Adipose tissue (tissue), 3 donors: ENCODE measurements around the gene GPSM1. TPM values are rescaled to one million over a fixed set of nuclear protein-coding genes. Genes with fewer than 3 reads are reported as not detected.

ENCODE experiments used
- H3K27ac ChIP-seq: one replicate; pipeline ENCODE4 v1.5.1; 2013; ENCODE audit warnings: low read depth, low read length
- WGBS, 3 donors: extraction: QIAGEN DNeasy Blood & Tissue Kit; methylation state at CpG; one replicate each; pipeline ENCODE4 v1.1.7; 2013; 5-methylcytosine and 5-hydroxymethylcytosine counted together
- polyA plus RNA-seq, 3 donors: library from polyadenylated mRNA; stranded (reverse); fragments of 200-250 nt; gene quantifications; one replicate each; pipeline ENCODE4 v1.2.3, GENCODE V29; 2013
- donor health status: healthy with polysubstance abuse.
- donor health status: Bipolar disorder and iron deficiency.
- donor health status: healthy.

The GPSM1 gene
- polyA plus RNA-seq, 3 donors, result 5.8 to 14.9 (median 11.0) TPM

DNA sequence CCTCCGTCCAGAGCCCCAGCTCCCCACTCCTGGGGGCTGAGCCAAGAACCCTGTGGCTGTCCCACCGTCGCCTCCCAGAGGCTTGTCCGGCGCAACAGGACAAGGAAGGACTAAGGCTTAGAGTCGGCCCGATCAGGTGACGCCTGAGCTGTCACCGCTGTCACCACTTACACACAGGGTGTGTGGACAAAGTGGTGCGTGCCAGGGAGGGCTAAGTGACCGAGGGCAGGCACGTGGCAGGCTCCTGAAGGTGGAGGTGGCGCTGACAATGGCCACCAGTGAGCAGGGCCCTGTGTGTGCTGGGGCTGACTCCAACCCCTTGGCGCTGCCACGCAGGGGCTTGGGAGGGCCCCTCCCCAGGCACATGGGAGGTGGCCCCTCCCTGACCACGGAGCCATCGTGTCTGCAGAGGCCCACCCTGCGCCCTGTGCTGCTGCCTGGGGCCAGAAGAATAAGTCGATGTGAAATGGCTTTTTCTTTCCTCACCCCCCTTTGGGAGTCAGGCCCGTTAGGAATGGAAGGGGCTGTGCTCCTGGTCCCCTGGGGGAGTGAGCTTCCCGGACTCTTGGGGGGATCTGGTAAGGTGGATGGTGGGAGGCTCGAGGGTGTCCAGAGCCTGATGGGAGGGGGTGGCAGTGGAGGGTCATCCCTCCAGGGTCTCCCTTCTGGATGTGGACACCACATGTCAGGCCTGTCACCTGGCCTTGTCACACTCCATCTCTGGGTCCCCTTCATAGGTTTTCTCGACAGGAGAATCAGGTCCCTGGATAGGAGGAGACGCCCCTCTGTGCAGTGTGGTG is 2.6 kb upstream of the GPSM1 start:
- WGBS, 3 donors, result 66 to 75% (median 69%) methylated on average over 24 of the region's 24 CpGs
- no peak overlapping the region for H3K27ac ChIP-seq

DNA sequence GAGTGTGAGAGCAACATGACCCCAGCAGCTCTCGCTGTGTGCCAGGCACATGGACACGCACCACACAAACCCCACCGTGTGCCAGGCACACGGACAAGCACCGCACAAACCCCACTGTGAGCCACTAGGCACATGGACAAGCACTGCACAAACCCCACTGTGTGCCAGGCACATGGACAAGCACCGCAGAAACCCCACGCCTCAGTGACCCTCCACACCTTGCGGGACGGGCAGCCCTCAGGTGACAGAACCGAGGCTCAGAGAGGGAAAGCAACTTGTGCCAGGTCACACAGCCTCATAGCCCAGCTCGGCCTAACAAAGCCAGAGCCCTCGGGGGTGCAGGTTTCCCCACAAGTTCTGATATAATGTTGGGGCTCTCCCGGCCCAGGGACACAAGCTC is 2.0 kb upstream of the GPSM1 start:
- 90 to 92% (median 92%) methylated on average over 13 of the region's 13 CpGs for WGBS, 3 donors
- no peak overlapping the region for H3K27ac ChIP-seq

- no peak overlapping the region for H3K27ac ChIP-seq
- 29 to 67% (median 36%) methylated on average over 26 to 28 of the region's 28 CpGs for WGBS, 3 donors
Observed at GRCh38 chr9:136326061-136326760, 1.1 kb upstream of the GPSM1 start.

DNA sequence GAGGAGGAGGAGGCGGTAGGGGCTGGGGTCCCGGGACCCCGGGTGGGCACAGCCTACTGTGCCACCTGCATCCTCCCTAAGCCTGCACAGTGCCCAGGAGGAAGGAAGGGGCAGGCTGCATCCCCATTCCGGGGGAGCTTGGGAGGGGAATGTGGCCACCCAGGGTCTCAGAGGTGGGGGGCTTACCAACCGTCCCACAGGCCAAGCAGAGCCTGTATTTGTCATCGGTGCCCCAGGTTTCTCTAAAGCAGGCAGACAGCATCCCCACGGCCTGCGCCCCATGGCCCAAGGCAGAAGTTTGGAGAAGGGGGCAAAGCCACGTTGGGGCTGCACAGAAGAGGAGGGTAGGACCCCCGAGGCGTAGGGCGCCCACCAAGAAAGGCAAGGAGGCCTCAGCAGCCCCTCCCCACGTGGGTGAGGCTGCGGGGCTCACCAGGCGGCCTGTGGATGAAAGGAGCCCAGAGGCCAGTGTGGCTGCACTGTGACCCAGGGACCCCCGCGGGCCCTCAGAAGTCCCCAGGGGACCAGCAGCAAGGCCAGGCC is 507 bp upstream of the GPSM1 start:
- WGBS, 3 donors, result 23 to 53% (median 25%) methylated on average over 14 to 17 of the region's 17 CpGs
- no peak overlapping the region for H3K27ac ChIP-seq

GRCh38 chr9:136328011-136328621 is 777 bp downstream of the GPSM1 start:
- H3K27ac ChIP-seq, result no peak overlapping the region
- WGBS, 3 donors, result 22 to 39% (median 24%) methylated on average over 11 to 13 of the region's 13 CpGs

GRCh38 chr9:136328622-136329041 is 1.3 kb downstream of the GPSM1 start:
- WGBS, 3 donors, result 27 to 63% (median 32%) methylated on average over 15 of the region's 15 CpGs

GRCh38 chr9:136329211-136329627 is 1.9 kb downstream of the GPSM1 start:
- H3K27ac ChIP-seq, result no peak overlapping the region
- 72 to 85% (median 73%) methylated on average over 18 to 19 of the region's 19 CpGs for WGBS, 3 donors

More at GRCh38 chr9:136328622-136329041, 1.3 kb downstream of the GPSM1 start:
- H3K27ac ChIP-seq, result no peak overlapping the region

DNA sequence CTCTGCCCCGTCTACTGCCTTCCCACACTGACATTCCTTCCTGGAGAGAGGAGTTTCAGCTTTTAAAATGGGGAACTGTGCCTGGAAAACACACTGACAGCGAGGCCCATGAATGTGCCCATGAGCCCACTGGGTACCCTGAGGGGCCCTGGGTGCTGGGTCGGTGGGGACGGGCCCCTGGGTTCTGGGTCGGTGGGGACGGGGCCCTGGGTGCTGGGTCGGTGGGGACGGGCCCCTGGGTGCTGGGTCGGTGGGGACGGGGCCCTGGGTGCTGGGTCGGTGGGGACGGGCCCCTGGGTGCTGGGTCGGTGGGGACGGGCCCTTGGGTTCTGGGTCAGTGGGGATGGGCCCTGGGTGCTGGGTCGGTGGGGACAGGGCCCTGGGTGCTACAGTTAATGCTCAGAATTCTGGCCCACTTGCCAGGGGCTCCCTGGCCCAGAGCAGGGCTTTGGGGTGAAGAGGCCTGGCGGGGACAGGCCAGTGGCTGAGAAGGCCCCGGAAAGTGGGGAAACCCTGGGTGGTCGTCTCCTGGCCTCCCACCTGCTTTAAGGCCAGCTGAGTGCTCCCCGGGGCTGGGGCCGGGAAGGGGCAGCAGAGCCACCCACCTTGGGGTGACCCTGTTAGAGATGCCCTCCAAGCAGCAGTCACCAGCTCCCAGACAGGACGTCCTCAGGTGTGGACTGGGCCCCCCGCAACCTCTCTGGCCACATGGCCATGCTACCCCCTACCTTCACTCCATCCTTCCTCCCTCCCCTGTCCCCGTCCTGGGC is 2.5 kb downstream of the GPSM1 start:
- no peak overlapping the region for H3K27ac ChIP-seq
- 87 to 92% (median 90%) methylated on average over 22 to 23 of the region's 23 CpGs for WGBS, 3 donors

GRCh38 chr9:136330406-136330990 is 3.2 kb downstream of the GPSM1 start:
- no peak overlapping the region for H3K27ac ChIP-seq
- WGBS, 3 donors, result 83 to 92% (median 90%) methylated on average over 13 to 14 of the region's 14 CpGs

- WGBS, 3 donors, result 92 to 95% (median 93%) methylated on average over 10 to 15 of the region's 15 CpGs
Observed at GRCh38 chr9:136331030-136331429, 3.7 kb downstream of the GPSM1 start.

GRCh38 chr9:136331556-136332481 is 4.5 kb downstream of the GPSM1 start:
- 86 to 89% (median 89%) methylated on average over 42 to 46 of the region's 46 CpGs for WGBS, 3 donors

More at GRCh38 chr9:136331030-136331429, 3.7 kb downstream of the GPSM1 start:
- no peak overlapping the region for H3K27ac ChIP-seq

DNA sequence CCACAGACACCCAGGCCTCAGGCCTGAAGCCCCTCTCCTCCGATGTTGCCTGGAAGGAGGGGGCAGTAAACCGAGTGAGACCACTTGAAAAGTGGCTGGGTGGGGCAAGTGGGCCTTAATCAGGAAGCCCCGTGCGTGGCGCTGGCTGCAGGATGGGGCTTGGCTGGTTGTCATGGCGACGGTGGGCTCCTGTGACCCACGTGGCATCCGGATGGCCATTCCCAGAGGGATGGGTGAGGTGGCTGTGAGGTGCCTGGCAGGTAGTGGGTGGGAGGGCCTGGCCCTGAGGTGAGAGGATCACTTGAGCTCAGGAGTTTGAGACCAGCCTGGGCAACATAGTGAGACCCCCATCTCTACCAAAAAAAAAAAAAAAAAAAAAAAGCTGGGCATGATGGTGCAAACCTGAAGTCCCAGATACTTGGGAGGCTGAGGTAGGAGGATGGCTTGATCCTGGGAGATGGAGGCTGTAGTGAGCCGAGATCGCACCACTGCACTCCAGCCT is 5.2 kb downstream of the GPSM1 start:
- 86 to 87% (median 87%) methylated on average over 11 of the region's 11 CpGs for WGBS, 3 donors
- no peak overlapping the region for H3K27ac ChIP-seq

More at GRCh38 chr9:136331556-136332481, 4.5 kb downstream of the GPSM1 start:
- H3K27ac ChIP-seq, result no peak overlapping the region

DNA sequence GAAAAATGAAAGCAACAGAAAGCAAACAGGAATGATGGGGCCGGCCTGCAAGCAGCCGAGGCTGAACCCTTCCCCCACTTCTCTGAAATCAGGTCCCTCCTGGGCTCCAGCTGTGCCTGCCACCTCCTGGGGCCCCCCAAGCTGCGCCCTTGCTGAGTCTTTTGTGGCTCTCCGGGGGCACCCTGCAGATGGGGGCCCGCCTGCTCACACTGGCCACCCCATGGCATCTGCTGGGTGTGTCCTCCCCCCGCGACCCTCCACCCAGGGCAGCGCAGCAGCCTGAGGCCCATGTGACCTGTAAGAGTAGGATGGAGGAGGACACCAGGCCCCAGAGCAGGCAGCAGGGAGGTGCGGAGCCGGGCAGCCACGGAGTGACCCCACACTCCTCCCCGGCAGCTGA is 5.7 kb downstream of the GPSM1 start:
- no peak overlapping the region for H3K27ac ChIP-seq
- 85 to 91% (median 90%) methylated on average over 12 of the region's 12 CpGs for WGBS, 3 donors

- WGBS, 3 donors, result 93 to 96% (median 96%) methylated on average over 15 to 17 of the region's 17 CpGs
- H3K27ac ChIP-seq, result no peak overlapping the region
Observed at GRCh38 chr9:136333486-136333885, 6.1 kb downstream of the GPSM1 start.

- no peak overlapping the region for H3K27ac ChIP-seq
Observed at GRCh38 chr9:136334541-136334940, 7.2 kb downstream of the GPSM1 start.

DNA sequence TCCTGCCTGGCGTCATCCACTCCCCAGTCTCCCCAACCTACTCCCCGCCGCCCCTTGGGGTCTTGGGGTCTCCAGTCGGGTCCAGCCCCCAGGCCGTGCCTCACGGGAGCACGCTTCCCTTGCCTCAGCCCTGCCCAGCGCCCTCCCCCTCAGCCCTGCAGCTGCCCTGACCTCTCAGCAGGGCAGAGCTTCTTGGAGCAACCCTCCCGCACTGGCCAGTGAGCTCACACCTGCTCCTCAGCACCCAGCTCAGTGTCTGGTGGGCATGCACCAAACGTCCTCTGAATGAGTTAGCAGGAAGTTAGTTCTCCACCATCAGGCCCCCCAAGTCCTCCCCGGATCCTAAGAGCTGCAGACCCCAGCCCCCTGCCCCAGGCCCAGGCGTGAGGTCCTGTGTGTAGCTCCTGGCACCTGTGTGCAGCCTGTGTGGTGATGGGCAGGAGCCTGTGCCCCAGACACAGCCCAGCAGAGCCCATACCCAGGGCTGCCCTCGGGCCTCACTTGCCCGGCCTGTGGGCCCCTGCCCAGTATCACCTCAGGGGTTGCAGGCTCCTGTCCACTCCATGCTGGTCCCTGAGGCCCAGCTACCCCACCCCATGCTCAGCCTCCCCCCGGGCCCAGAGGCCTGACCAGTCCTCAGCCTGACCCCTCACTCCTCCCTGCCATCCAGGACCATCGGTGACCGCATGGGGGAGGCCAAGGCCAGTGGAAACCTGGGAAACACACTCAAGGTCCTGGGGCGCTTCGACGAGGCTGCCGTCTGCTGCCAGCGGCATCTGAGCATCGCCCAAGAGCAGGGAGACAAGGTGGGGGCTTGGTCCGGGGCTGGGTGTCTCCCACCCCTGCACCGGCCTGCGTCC is 8.2 kb downstream of the GPSM1 start:
- WGBS, 3 donors, result 86 to 91% (median 91%) methylated on average over 26 of the region's 26 CpGs
- H3K27ac ChIP-seq, result no peak overlapping the region

More at GRCh38 chr9:136334541-136334940, 7.2 kb downstream of the GPSM1 start:
- WGBS, 3 donors, result 96 to 97% (median 97%) methylated on average over 21 of the region's 21 CpGs
